Measurements from ENCODE around the gene IDH2. TPM values are rescaled to one million over a fixed set of nuclear protein-coding genes. Genes with fewer than 3 reads are reported as not detected.
"Not testable (repeated sequence)": the region's sequence is repeated elsewhere in the genome, so short reads cannot be mapped to it uniquely, and the experiment has no call there.

The IDH2 gene
- total RNA-seq, 1 donor from 2014 or later = 933 TPM

DNA sequence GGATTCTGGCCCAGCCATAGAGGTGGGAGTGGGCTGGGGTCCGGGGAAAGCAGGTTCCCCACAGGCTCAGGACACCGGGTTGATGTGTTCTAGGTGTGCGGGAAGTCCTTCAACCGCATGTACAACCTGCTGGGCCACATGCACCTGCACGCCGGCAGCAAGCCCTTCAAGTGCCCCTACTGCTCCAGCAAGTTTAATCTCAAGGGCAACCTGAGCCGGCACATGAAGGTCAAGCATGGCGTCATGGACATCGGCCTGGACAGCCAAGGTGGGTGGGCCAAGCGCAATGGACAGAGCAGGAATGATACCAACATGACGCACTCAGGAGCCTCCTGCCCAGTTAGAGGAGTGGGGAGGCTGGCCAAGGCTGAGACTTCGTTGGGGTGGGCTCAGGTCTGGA, 28.2 kb downstream of the IDH2 start:
- peaks cover 14% of the 10 kb centered on the region for H3K36me3 ChIP-seq

GRCh38 chr15:90072978-90073640, 29.2 kb downstream of the IDH2 start:
- Histone ChIP-seq H3K27ac (replicated peaks) (peak overlapping the region; percentile 40), H3K4me3 (no peak overlapping the region), H3K27me3 (ENCODE audit: low read depth) (no peaks in the 10 kb centered on the region), H3K36me3 (peaks cover 5% of the 10 kb centered on the region), H3K9me3 (replicated peaks) (no peaks in the 10 kb centered on the region), H3K4me1 (peaks cover 26% of the 10 kb centered on the region)
- intact Hi-C loops (cut with micrococcal nuclease) = loop anchor here (10.0 kb wide), 1 partner anchor 178 kb away; the partner anchor contains the start of gene AP3S2
- TF ChIP-seq CTCF (IDR thresholded peaks at IDR 0.05; ENCODE audit: borderline replicate concordance) = no peak
- DNase-seq = no peak

More for the DNA sequence above, 28.2 kb downstream of the IDH2 start:
- TF ChIP-seq CTCF (IDR thresholded peaks at IDR 0.05; ENCODE audit: borderline replicate concordance) = no peak
- peaks cover 26% of the 10 kb centered on the region for H3K4me1 ChIP-seq
- intact Hi-C loops (cut with micrococcal nuclease) = loop anchor here (10.0 kb wide), 1 partner anchor 179 kb away; the partner anchor contains the start of gene AP3S2
- no peaks in the 10 kb centered on the region for H3K9me3 ChIP-seq (replicated peaks)
- DNase-seq = no peak
- H3K27me3 ChIP-seq (ENCODE audit: low read depth) = no peaks in the 10 kb centered on the region
- no peak overlapping the region for H3K4me3 ChIP-seq
- peak overlapping the region; percentile 40 for H3K27ac ChIP-seq (replicated peaks)

DNA sequence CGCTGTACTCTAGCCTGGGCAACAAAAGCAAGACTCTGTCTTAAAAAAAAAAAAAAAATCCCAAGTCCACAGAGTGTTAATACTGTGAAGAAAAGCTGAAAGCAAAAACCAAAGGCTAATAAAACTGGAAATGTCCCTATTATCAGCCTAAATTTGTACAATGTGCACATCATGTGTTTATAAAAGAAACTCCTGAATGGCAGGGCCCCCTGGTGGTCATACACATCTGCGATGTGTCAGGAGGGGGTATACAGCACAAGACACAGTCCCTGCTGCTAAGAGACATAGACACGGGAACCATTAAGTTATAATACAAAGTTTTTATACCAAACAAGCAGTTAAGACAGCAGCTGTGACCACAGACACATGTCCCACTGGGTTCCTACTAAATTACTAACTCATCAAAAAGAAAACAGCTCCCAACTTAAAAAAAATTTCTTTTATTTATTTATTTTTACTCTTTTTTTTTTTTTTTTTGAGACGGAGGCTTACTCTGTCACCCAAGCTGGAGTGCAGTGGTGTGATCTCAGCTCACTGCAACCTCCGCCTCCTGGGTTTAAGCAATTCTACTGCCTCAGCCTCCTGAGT, 31.0 kb downstream of the IDH2 start:
- Histone ChIP-seq H3K4me1 (peaks cover 22% of the 10 kb centered on the region), H3K27me3 (ENCODE audit: low read depth) (no peaks in the 10 kb centered on the region), H3K27ac (replicated peaks) (peak overlapping the region; percentile 7), H3K36me3 (peaks cover 11% of the 10 kb centered on the region), H3K4me3 (no peak overlapping the region), H3K9me3 (replicated peaks) (no peaks in the 10 kb centered on the region)
- intact Hi-C loops (cut with micrococcal nuclease) = loop anchor here (10.0 kb wide), 1 partner anchor 177 kb away; the partner anchor contains the start of gene AP3S2
- TF ChIP-seq CTCF (IDR thresholded peaks at IDR 0.05; ENCODE audit: borderline replicate concordance) = peak; percentile 87
- peak; percentile 78 for DNase-seq

DNA sequence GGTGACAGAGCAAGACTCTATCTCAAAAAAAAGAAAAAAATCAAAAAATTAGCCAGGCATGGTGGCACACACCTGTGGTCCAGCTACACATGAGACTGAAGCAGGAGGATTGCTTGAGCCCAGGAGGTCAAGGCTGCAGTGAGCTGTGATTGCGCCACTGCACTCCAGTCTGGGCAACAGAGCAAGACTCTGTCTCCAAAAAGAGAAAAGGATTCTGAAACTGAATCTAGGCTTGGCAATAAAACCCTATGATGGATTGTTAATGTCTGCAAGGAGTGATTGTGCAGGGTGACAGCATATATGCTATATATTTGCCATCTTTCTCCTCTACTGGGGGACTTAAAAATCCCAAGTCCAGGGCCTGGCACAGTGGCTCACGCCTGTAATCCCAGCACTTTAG, 31.6 kb downstream of the IDH2 start:
- intact Hi-C loops (cut with micrococcal nuclease) = loop anchor here (10.0 kb wide), 1 partner anchor 176 kb away; the partner anchor contains the start of gene AP3S2
- peaks cover 11% of the 10 kb centered on the region for H3K36me3 ChIP-seq
- not testable (repeated sequence) for DNase-seq; H3K9me3 ChIP-seq (replicated peaks); H3K4me3 ChIP-seq; H3K27me3 ChIP-seq (ENCODE audit: low read depth)
- H3K4me1 ChIP-seq = peaks cover 16% of the 10 kb centered on the region
- peak overlapping the region; percentile 7 for H3K27ac ChIP-seq (replicated peaks)

- Histone ChIP-seq H3K27ac (replicated peaks) (no peak overlapping the region), H3K9me3 (replicated peaks) (no peaks in the 10 kb centered on the region), H3K36me3 (peaks cover 8% of the 10 kb centered on the region), H3K27me3 (ENCODE audit: low read depth) (no peaks in the 10 kb centered on the region), H3K4me3 (no peak overlapping the region), H3K4me1 (peaks cover 36% of the 10 kb centered on the region)
- no peak for TF ChIP-seq CTCF (IDR thresholded peaks at IDR 0.05; ENCODE audit: borderline replicate concordance)
- no peak for DNase-seq
- intact Hi-C loops (cut with micrococcal nuclease) = loop anchor here (10.0 kb wide), 1 partner anchor 73 kb away; no protein-coding TSS in a partner anchor
Observed at GRCh38 chr15:90067953-90068606, 34.2 kb downstream of the IDH2 start.

Data from left ventricle myocardium inferior (tissue), 1 donor.